Measurements from ENCODE around the gene PLCB2.

The PLCB2 gene

GRCh38 chr15:40281801-40282146, 26.0 kb downstream of the PLCB2 start:
- no peak for TF ChIP-seq CTCF (IDR thresholded peaks at IDR 0.05; ENCODE audit: insufficient read depth, low read depth, low read length, missing control alignments)
- H3K4me3 ChIP-seq (ENCODE audit: low read length), result no peak overlapping the region
- DNase-seq (ENCODE audit: low read depth), result no peak

DNA sequence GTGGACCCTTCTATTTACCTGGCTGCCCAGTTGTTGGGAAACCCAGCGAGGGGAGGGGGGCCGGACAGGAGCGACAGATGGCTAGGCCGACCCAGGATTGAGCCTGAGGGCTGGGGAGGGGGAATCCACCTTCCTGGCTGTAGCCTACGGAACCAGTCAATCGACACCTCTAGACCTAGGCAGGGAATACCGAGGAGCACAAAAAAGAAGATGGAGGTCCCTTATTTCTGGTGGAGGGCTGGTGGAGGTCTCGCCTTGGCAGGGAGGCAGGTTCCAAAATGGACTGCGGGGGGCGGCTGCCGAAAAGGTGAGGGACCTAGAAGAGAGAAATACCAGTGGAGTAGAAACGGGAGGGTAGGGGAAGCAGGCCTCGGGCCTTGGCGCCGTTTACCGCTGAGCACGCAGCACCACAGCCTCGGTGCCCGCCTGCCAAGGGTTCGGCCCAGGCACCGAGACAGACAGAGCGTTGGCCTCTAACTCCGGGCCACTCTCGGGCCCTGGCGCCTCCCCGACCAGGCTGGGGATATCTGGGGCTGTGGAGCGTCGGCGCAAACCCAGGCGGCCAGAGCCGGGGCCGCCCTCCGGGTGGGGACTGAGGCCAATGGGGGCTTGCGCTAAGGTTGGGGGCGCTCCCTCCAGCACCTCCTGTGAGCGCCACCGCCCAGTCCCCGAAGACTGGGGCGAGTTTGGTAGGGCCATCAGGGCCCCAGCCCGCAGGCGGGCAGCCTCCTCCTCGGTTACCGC, 26.5 kb downstream of the PLCB2 start:
- TF ChIP-seq CTCF (IDR thresholded peaks at IDR 0.05; ENCODE audit: insufficient read depth, low read depth, low read length, missing control alignments), result no peak
- no peak overlapping the region for H3K4me3 ChIP-seq (ENCODE audit: low read length)
- DNase-seq (ENCODE audit: low read depth), result no peak

GRCh38 chr15:40280260-40281056, 27.3 kb downstream of the PLCB2 start:
- H3K4me3 ChIP-seq (ENCODE audit: low read length), result no peak overlapping the region
- DNase-seq (ENCODE audit: low read depth), result no peak
- TF ChIP-seq CTCF (IDR thresholded peaks at IDR 0.05; ENCODE audit: insufficient read depth, low read depth, low read length, missing control alignments), result no peak

DNA sequence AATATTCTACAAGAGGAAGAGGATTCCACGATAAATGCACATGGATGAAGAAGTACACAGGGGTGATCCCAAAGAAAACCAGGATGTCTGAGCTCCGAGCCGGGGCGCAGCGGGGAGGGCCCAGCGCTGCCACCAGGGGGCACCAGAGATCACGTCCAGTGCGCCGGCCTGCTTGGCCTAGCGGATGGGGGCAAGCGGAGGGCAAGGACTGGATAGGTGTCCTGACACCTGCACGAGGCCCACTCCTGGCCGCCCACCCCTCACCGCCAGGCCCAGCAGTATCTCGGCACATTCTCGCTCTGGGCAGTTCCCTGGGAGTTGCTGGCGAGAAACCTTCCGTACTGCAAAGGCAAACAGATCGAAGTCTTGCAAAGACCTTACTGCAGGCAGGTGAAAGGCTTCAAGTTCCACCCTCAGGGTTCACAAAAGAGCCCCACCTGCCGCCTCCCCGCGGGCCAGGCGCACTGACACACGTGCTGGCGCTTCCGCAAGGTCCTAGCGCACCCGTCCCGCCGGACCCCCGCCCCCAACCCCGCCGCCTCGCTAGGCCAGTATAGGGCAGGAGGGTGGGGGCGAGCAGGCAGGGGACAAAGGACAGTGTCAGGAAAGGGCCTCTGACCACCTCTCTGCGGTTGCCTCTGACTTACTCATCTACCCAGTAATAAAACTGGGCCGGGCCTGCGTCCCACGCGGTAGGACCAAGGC, 28.1 kb downstream of the PLCB2 start:
- peak; percentile 94 for TF ChIP-seq CTCF (IDR thresholded peaks at IDR 0.05; ENCODE audit: insufficient read depth, low read depth, low read length, missing control alignments)
- DNase-seq (ENCODE audit: low read depth), result peak; percentile 50
- no peak overlapping the region for H3K4me3 ChIP-seq (ENCODE audit: low read length)

DNA sequence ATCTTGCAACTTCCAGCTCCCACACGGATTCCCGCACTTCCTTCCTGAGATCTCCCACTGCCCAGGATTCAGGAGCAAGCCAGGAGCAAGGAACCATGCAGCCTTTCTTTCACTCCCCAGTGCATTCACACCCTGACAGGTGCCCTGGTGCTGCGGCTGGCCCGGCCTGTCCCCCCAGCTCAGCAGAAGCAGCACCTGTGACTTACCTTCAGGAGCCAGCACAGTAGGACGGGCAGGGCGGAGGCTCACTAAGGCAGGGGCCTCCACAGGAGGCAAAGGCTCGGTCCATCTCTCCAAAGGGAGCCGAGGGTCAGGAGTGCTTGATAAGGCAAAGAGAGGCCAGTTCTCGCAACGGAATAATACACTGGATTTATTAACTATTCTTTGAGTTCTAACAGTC, 29.7 kb downstream of the PLCB2 start:
- H3K4me3 ChIP-seq (ENCODE audit: low read length), result no peak overlapping the region
- no peak for DNase-seq (ENCODE audit: low read depth)
- no peak for TF ChIP-seq CTCF (IDR thresholded peaks at IDR 0.05; ENCODE audit: insufficient read depth, low read depth, low read length, missing control alignments)

DNA sequence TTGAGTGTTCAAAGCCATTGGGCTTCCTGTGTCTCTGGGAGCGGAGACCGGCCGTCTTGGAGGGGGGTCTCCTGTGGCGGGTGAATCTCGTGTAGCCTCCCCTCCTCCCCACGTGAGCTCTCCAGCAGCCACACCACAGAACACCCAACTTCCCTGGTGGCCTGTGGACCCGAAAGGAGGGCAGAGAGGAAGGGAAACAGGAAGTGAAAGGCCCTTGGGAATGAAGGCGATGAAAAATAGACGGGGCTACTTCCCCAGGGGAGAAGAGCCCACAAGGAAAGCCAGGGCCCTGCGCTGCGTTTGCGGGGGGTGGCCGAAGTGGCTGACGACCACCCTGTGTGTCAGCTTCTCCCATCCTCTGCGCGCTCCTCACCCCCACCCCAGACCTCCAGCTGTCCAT, 30.3 kb downstream of the PLCB2 start:
- no peak for DNase-seq (ENCODE audit: low read depth)
- H3K4me3 ChIP-seq (ENCODE audit: low read length), result no peak overlapping the region
- TF ChIP-seq CTCF (IDR thresholded peaks at IDR 0.05; ENCODE audit: insufficient read depth, low read depth, low read length, missing control alignments), result no peak
